IMR-90 (cell line): ENCODE results near the gene RHO. TPM values are rescaled to one million over a fixed set of nuclear protein-coding genes. Genes with fewer than 3 reads are reported as not detected.

ENCODE experiments used
- ATAC-seq: fragments of 200-7000 bp; cut with Tn5 transposase; 2 replicates; pipeline ENCODE4 v1.9.1; 2020; ENCODE audit warnings: low read depth, mild to moderate bottlenecking, moderate library complexity
- BruUV-seq: library from RNA; stranded (reverse); fragments of 400-500 nt; replicated peaks from 2 replicates; lab custom pipeline; 2021; lab: Mats Ljungman, UMichigan
- CTCF ChIA-PET: fragments of 300-600 bp; formaldehyde crosslinking; extraction: SDS; loops from one replicate; lab custom pipeline; 2021; ENCODE audit warnings: antibody characterized with exemption; lab: Yijun Ruan, JAX
- POLR2A ChIA-PET: fragments of 300-600 bp; sonication (Branson Sonifier 250); formaldehyde crosslinking; loops from one replicate; lab custom pipeline; 2022; ENCODE audit warnings: antibody characterized with exemption; ENCODE audit not compliant: unreplicated experiment; lab: Charles Lee
- DNase-seq: peaks from one replicate; pipeline ENCODE4 v3.0.0; 2013
- H2AFZ ChIP-seq: replicated peaks from 2 replicates; pipeline ENCODE3; 2013; ENCODE audit warnings: low read length, mild to moderate bottlenecking; ENCODE audit not compliant: poor library complexity
- H2AK5ac ChIP-seq: 2 replicates; pipeline ENCODE4 v1.6.1; 2013; ENCODE audit warnings: low read depth, low read length, inconsistent platforms
- H2AK9ac ChIP-seq: replicated peaks from 2 replicates; pipeline ENCODE3; 2013; ENCODE audit warnings: mild to moderate bottlenecking, low read depth, low read length, moderate library complexity; ENCODE audit not compliant: poor library complexity
- H2BK120ac ChIP-seq: 2 replicates; pipeline ENCODE4 v1.6.1; 2013; ENCODE audit warnings: low read depth, low read length, inconsistent platforms
- H2BK15ac ChIP-seq: 3 replicates; pipeline ENCODE4 v1.6.1; 2013; ENCODE audit warnings: low read depth, low read length, inconsistent platforms
- H2BK20ac ChIP-seq: 2 replicates; pipeline ENCODE4 v1.6.1; 2013; ENCODE audit warnings: low read depth, mild to moderate bottlenecking, inconsistent platforms, low read length, moderate library complexity
- H2BK5ac ChIP-seq: 2 replicates; pipeline ENCODE4 v1.6.1; 2013; ENCODE audit warnings: mild to moderate bottlenecking, low read depth, low read length, inconsistent platforms; ENCODE audit not compliant: poor library complexity, severe bottlenecking
- H3K14ac ChIP-seq: replicated peaks from 2 replicates; pipeline ENCODE4 v1.6.1; 2013; ENCODE audit warnings: low read depth, low read length, inconsistent platforms
- H3K18ac ChIP-seq: 2 replicates; pipeline ENCODE4 v1.6.1; 2013; ENCODE audit warnings: low read depth, low read length, control low read depth
- H3K23ac ChIP-seq: 2 replicates; pipeline ENCODE4 v1.6.1; 2013; ENCODE audit warnings: low read depth, low read length, inconsistent platforms
- H3K27ac ChIP-seq: 2 replicates; pipeline ENCODE4 v1.5.1; 2013; ENCODE audit warnings: mild to moderate bottlenecking, control low read depth, low read length; ENCODE audit not compliant: insufficient read depth
- H3K27me3 ChIP-seq: 2 replicates; pipeline ENCODE4 v1.6.1; 2013; ENCODE audit warnings: low read length; ENCODE audit not compliant: control insufficient read depth, insufficient read depth
- H3K36me3 ChIP-seq: 2 replicates; pipeline ENCODE4 v1.6.1; 2013; ENCODE audit warnings: low read length, mixed read lengths; ENCODE audit not compliant: control insufficient read depth, insufficient read depth
- H3K4ac ChIP-seq: 2 replicates; pipeline ENCODE4 v1.6.1; 2013; ENCODE audit warnings: low read depth, low read length, inconsistent platforms
- H3K4me1 ChIP-seq: 2 replicates; pipeline ENCODE4 v1.6.1; 2013; ENCODE audit warnings: low read length, mixed read lengths; ENCODE audit not compliant: control insufficient read depth, insufficient read depth
- H3K4me2 ChIP-seq: 2 replicates; pipeline ENCODE4 v1.6.1; 2013; ENCODE audit warnings: low read depth, mild to moderate bottlenecking, control low read depth, low read length, moderate library complexity
- H3K4me3 ChIP-seq: 2 replicates; pipeline ENCODE4 v1.5.1; 2013; ENCODE audit warnings: low read depth, mild to moderate bottlenecking, control low read depth, low read length, moderate library complexity; ENCODE audit not compliant: insufficient read depth
- H3K56ac ChIP-seq: 2 replicates; pipeline ENCODE4 v1.6.1; 2013; ENCODE audit warnings: low read length, inconsistent platforms; ENCODE audit not compliant: insufficient read depth; ENCODE audit errors: extremely low read depth
- H3K79me1 ChIP-seq, 2 experiments: 2 replicates each; pipeline ENCODE4 v1.6.1; 2013; ENCODE audit warnings: low read length in 2 of 2, inconsistent platforms in 1 of 2, low read depth in 1 of 2
- H3K9ac ChIP-seq: 2 replicates; pipeline ENCODE4 v1.6.1; 2013; ENCODE audit warnings: low read depth, low read length, control low read depth
- H3K9me1 ChIP-seq: 2 replicates; pipeline ENCODE4 v1.6.1; 2013; ENCODE audit warnings: low read length, inconsistent platforms; ENCODE audit not compliant: insufficient read depth
- H3K9me3 ChIP-seq: 2 replicates; pipeline ENCODE4 v1.6.1; 2013; ENCODE audit warnings: low read length; ENCODE audit not compliant: control insufficient read depth, insufficient read depth
- H4K20me1 ChIP-seq: 2 replicates; pipeline ENCODE4 v1.6.1; 2013; ENCODE audit warnings: low read length, inconsistent platforms; ENCODE audit not compliant: insufficient read depth
- H4K5ac ChIP-seq: 2 replicates; pipeline ENCODE4 v1.6.1; 2013; ENCODE audit warnings: mild to moderate bottlenecking, low read depth, low read length, control low read depth
- H4K8ac ChIP-seq, 2 experiments: 2 replicates each; pipeline ENCODE4 v1.6.1; 2013; ENCODE audit warnings: low read depth in 2 of 2, low read length in 2 of 2, control low read depth in 1 of 2, inconsistent platforms in 1 of 2
- H4K91ac ChIP-seq: 2 replicates; pipeline ENCODE4 v1.6.1; 2013; ENCODE audit warnings: low read depth, low read length, inconsistent platforms; ENCODE audit not compliant: insufficient read depth
- BHLHE40 ChIP-seq: fragments of 150-350 bp; IDR thresholded peaks from 2 replicates; pipeline ENCODE4 v1.6.1; 2016; ENCODE audit warnings: mild to moderate bottlenecking, low read depth, low read length
- CEBPB ChIP-seq: IDR thresholded peaks from 2 replicates; pipeline ENCODE4 v1.6.1; 2012; ENCODE audit warnings: low read depth, low read length, improper control_type of control experiment
- CHD1 ChIP-seq: IDR thresholded peaks from 2 replicates; pipeline ENCODE4 v1.6.1; 2012; ENCODE audit warnings: low read depth, low read length, improper control_type of control experiment
- ELK1 ChIP-seq: fragments of 150-350 bp; IDR thresholded peaks from 2 replicates; pipeline ENCODE4 v1.6.1; 2016; ENCODE audit warnings: low read depth, mild to moderate bottlenecking, low read length, moderate library complexity, borderline replicate concordance
- FOS ChIP-seq: fragments of 150-350 bp; IDR thresholded peaks from 2 replicates; pipeline ENCODE4 v1.6.1; 2016; ENCODE audit warnings: low read depth, low read length
- MAFK ChIP-seq: IDR thresholded peaks from 2 replicates; pipeline ENCODE4 v1.6.1; 2012; ENCODE audit warnings: low read depth, low read length, improper control_type of control experiment
- MAZ ChIP-seq: IDR thresholded peaks from 2 replicates; pipeline ENCODE4 v1.6.1; 2012; ENCODE audit warnings: low read depth, mild to moderate bottlenecking, low read length, improper control_type of control experiment, moderate library complexity, borderline replicate concordance
- RAD21 ChIP-seq: IDR thresholded peaks from 2 replicates; pipeline ENCODE4 v1.6.1; 2012; ENCODE audit warnings: low read length, improper control_type of control experiment
- RFX5 ChIP-seq: IDR thresholded peaks from 2 replicates; pipeline ENCODE4 v1.8.0; 2012; ENCODE audit warnings: low read depth, mild to moderate bottlenecking, low read length, moderate library complexity
- SMC3 ChIP-seq: fragments of 150-350 bp; IDR thresholded peaks from 2 replicates; pipeline ENCODE4 v1.6.1; 2016; ENCODE audit warnings: low read depth, mild to moderate bottlenecking, antibody characterized with exemption, low read length, moderate library complexity
- USF2 ChIP-seq: fragments of 150-350 bp; IDR thresholded peaks from 2 replicates; pipeline ENCODE4 v1.6.1; 2017; ENCODE audit warnings: mild to moderate bottlenecking, antibody characterized with exemption, low read length, low read depth
- WGBS, 2 experiments: methylation state at CpG; one replicate each; pipeline versions ENCODE4 v1.1.5 to v1.1.7; 2013; ENCODE audit warnings: missing lambda C conversion rate in 2 of 2; ENCODE audit not compliant: insufficient read length in 1 of 2; ENCODE audit errors: extremely low coverage in 2 of 2; 5-methylcytosine and 5-hydroxymethylcytosine counted together
- dilution Hi-C: fragments of 300-500 bp; cut with HindIII; formaldehyde crosslinking; loops from one replicate; pipeline ENCODE4 v1.14.3; 2018; ENCODE audit warnings: low sequenced_read_pairs; ENCODE audit not compliant: unreplicated experiment
- in situ Hi-C: fragments of 300-500 bp; cut with MboI; formaldehyde crosslinking; loops from 3 replicates; pipeline ENCODE4 v1.14.3; 2019; ENCODE audit warnings: low sequenced_read_pairs, inconsistent platforms, mixed read lengths
- intact Hi-C: fragments of 100-400 bp; cut with micrococcal nuclease; formaldehyde crosslinking; loops from 2 replicates; pipeline ENCODE4 v1.10.0; 2022
- polyA plus RNA-seq, 3 experiments: library from polyadenylated mRNA; depleted of rRNA; stranded (reverse); fragments of >200 nt; gene quantifications; 2 replicates each; pipeline ENCODE4 v1.2.3, GENCODE V29; 2012; ENCODE audit warnings: low replicate concordance in 1 of 3
- total RNA-seq: library from RNA; depleted of rRNA; stranded (reverse); fragments of >200 nt; gene quantifications from 2 replicates; pipeline ENCODE4 v1.2.3, GENCODE V29; 2012

Gene RHO
- total and polyA plus RNA-seq, 2 of the 4 experiments (the other 2 are of a cell fraction) = not detected

GRCh38 chr3:129543156-129543790 is 14.8 kb downstream of the RHO start, which contains the start of gene H1-8:
Gene H1-8, plus strand, starts transcription at chr3:129543175. Its CDS starts 44 bp downstream, at chr3:129543219.
- in situ Hi-C loops = no loop called here
- H3K4me2 ChIP-seq = no peak within 1 kb of the TSS
- H3K27me3 ChIP-seq = no peaks in the 10 kb centered on the region
- H3K23ac ChIP-seq = no peak within 1 kb of the TSS
- no peak within 1 kb of the TSS for H2BK120ac ChIP-seq
- 0 out of 2 replicates have a peak within 1 kb of the TSS, but pooled peaks have one; percentile 2 for H2AK5ac ChIP-seq
- no peaks in the 10 kb centered on the region for H3K9me1 ChIP-seq
- no peak within 1 kb of the TSS for H3K56ac ChIP-seq
- TF ChIP-seq CEBPB = no peak
- TF ChIP-seq MAFK = no peak
- TF ChIP-seq FOS = no peak
- TF ChIP-seq CHD1 = no peak
- no peak for TF ChIP-seq RFX5
- TF ChIP-seq RAD21 = no peak
- TF ChIP-seq SMC3 = no peak
- TF ChIP-seq MAZ = no peak
- TF ChIP-seq BHLHE40 = no peak
- no peak for TF ChIP-seq ELK1
- TF ChIP-seq USF2 = no peak
- H2BK15ac ChIP-seq = no peak within 1 kb of the TSS
- H4K91ac ChIP-seq = no peak within 1 kb of the TSS
- ATAC-seq (no peak; the same call in 1 of the 2 replicates), DNase-seq (no peak)
- 92% methylated on average over 3 of the region's 16 CpGs; no CpG with 5 or more reads in 1 of the 2 experiments for WGBS, 2 experiments
- H3K79me1 ChIP-seq = no peaks in the 10 kb centered on the region
- dilution Hi-C loops = no loop called here
- BruUV-seq = no TSS peak
- no peak within 1 kb of the TSS for H3K9ac ChIP-seq
- H3K9me3 ChIP-seq = no peaks in the 10 kb centered on the region
- H3K4me1 ChIP-seq = no peaks in the 10 kb centered on the region
- H3K4me3 ChIP-seq = no peak within 1 kb of the TSS
- no peaks in the 10 kb centered on the region for H3K36me3 ChIP-seq
- intact Hi-C loops = no loop called here
- no peak within 1 kb of the TSS for H4K8ac ChIP-seq
- H4K20me1 ChIP-seq = no peaks in the 10 kb centered on the region
- H3K18ac ChIP-seq = no peak within 1 kb of the TSS
- no peak within 1 kb of the TSS for H2AK9ac ChIP-seq
- H2BK5ac ChIP-seq = no peak within 1 kb of the TSS
- H2BK20ac ChIP-seq = no peak within 1 kb of the TSS
- no peak within 1 kb of the TSS for H3K14ac ChIP-seq
- no peak within 1 kb of the TSS for H2AFZ ChIP-seq
- no peak within 1 kb of the TSS for H3K27ac ChIP-seq
- H3K4ac ChIP-seq = no peak within 1 kb of the TSS
- ChIA-PET CTCF (no interaction called here), POLR2A (no interaction called here)
- no peak within 1 kb of the TSS for H4K5ac ChIP-seq
